Cerebellar nuclear complex (tissue), 1 donor: ENCODE data around the gene OR10A4.
"Not testable (repeated sequence)": the region's sequence is repeated elsewhere in the genome, so short reads cannot be mapped to it uniquely, and the experiment has no call there.

Experiments used
- DNase-seq, 2 experiments: peaks; one replicate each; lab custom pipeline; 2025; lab: John Stamatoyannopoulos, UW

Gene OR10A4, protein sequence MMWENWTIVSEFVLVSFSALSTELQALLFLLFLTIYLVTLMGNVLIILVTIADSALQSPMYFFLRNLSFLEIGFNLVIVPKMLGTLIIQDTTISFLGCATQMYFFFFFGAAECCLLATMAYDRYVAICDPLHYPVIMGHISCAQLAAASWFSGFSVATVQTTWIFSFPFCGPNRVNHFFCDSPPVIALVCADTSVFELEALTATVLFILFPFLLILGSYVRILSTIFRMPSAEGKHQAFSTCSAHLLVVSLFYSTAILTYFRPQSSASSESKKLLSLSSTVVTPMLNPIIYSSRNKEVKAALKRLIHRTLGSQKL

GRCh38 chr11:6876325-6876724 is at the start of gene OR10A4:
Gene OR10A4, plus strand, starts transcription at chr11:6876625. Its CDS starts 23 bp downstream, at chr11:6876648.
- no peak for DNase-seq

GRCh38 chr11:6828103-6828502 is 48.3 kb upstream of the OR10A4 start:
- DNase-seq: no peak

DNA sequence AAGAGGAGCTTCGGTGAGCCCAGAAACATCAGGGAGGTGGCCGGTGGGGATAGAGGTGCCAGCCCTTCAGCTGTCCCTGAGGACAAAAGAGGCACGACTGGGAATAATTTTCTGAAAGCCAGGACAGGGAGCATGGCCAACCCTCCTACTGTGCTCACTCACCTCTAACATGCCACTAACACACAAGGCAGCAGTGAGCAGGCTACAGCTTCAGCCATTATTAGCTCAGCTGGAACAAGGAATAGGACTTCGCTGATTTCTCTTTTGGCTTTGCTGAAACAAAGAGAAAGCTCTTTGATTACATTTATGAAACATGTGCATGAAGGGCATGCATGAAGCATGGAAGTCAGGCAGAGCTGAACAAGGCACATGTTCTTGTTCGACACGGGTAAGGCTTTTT is 43.1 kb upstream of the OR10A4 start:
- no peak for DNase-seq

GRCh38 chr11:6834021-6834420 is 42.4 kb upstream of the OR10A4 start:
- DNase-seq: no peak

DNA sequence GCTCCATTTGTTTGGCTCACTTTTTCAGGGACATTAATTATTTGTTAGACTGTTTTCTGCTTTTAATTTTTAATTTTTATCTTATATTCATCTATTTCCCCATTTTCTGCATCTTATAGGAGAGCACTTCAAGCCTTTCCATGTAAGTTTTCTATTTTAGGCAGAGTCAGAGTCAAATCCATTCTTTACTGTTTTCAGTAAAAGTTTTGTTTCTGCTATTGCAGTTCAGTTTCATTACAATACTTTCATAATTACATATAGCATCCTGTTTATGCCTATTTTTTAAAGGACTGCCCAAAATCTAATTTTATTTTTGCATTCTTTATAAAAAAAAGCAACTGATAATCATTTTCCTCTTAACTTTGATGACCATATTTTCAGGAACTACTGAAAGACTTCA is 34.7 kb upstream of the OR10A4 start:
- no peak for DNase-seq

GRCh38 chr11:6843670-6844069 is 32.8 kb upstream of the OR10A4 start:
- no peak for DNase-seq

DNA sequence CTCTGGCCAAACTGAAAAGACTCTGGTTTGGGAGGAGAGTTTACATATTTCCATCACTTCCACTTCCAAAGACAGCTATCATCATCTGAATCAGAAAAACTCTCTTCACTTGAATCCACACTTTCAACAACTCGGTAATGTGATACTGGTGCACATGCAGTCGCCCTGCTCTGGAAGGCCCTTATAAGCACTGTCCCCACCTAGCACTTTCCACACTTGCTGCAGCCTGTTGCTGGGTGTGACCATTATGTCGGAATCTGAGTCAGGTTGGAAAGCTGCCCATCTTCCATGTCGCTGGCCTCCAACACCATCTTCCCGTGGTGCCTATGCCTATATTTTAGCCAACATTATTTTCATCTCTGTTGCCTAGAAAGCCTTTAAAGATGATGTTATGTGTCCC is 32.1 kb upstream of the OR10A4 start:
- DNase-seq: no peak

DNA sequence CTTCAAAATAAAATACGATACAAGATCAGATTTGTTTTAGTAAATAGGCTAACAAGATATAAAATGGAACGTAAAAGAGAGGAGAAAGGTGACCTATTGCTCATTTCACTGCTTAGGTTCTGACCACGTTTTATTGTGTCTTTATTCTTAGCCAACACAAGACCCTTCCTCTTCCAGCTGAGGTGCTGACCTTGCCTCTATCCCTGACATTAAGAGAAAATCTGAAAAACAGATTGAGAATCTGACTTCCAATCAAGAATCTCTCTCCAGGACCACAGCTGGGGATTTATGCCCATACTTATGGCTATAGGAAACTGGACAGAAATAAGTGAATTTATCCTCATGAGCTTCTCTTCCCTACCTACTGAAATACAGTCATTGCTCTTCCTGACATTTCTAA is 31.0 kb upstream of the OR10A4 start, which contains the start of gene OR10A5:
OR10A5 (plus strand) TSS at position 301 of the 400 bp plus-strand sequence; CDS start at position 301, 0 bp downstream.
- DNase-seq: no peak

GRCh38 chr11:6850526-6850925 is 25.9 kb upstream of the OR10A4 start:
- no peak for DNase-seq

GRCh38 chr11:6854801-6855200 is 21.6 kb upstream of the OR10A4 start:
- not testable (repeated sequence) for DNase-seq

DNA sequence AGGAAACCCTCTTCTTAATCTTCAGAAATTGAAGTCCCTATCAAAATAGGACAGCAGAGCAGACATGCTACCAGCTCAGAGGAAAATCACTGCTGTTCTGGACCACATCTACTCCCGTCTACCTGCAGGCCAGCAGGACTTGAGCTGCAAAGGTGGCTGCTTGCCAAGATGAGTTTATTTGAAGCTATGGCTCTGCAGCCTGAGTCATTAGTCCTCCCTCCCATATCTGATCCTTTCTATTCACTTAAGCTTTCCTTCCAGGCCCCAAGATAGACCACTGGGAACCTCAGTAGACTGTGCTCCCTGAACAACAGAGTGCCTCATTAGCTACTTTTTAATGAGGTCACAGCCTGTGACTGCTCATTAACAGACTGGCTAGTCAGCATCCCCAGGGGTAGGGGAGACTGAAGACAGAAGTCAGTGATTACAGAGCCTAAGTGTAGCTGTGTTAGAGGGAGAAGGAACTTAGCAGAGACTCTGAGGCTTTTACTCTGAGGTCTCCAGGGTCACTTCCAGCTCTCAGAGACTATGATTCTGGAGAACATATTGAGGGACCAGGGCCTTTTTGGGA is 20.4 kb upstream of the OR10A4 start:
- no peak for DNase-seq

- DNase-seq: no peak
These were observed 19.6 kb upstream of the OR10A4 start for GRCh38 chr11:6856871-6857270.

DNA sequence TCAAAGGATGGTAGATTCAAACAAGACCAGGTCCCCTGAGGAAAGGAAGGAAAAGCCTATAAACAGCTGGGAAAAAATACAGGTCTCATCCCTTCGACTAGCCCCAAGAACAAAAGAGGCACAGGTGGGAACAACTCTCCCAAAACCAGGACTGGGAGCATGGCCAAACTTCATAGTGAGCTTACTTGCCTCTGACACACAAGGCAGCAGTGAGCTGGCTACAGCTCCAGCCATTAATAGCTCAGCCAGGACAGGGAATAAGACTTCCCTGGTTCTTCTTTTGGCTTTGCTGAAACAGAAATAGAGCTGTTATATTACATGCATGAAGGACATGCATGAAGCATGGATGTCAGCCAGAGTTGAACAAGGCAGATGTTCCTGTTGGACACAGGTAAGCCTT is 13.5 kb upstream of the OR10A4 start, which contains the start of gene OR10A2:
OR10A2 (plus strand) TSS at position 97 of the 400 bp plus-strand sequence. CDS start 6,698 bp downstream, outside the sequence.
- DNase-seq: peak in 1 of 2 experiments; percentile 2

DNA sequence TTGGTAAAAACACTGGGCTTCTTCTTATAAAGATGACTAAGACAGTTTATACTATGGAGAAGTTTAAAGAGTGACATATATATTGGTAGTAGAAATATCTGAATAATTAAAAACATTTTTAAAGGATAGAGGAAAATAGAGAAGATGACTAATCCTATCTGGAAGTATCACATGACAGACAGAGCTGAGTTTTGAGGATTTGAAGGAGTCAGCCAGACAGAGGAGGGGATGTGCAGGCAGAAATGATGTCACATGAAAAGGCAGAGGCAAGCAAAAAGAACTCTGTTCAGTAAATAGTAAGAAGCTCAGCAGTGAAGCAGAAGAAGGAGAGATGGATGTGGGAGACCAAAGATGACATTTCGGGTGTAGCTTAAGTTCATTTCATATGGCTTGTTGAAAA is 12.0 kb upstream of the OR10A4 start:
- DNase-seq: no peak

- no peak for DNase-seq
These were observed 5.1 kb upstream of the OR10A4 start for GRCh38 chr11:6871278-6871677.

GRCh38 chr11:6875761-6876160 is 664 bp upstream of the OR10A4 start:
- DNase-seq: no peak

GRCh38 chr11:6876914-6877313 is 489 bp downstream of the OR10A4 start:
- no peak for DNase-seq

DNA sequence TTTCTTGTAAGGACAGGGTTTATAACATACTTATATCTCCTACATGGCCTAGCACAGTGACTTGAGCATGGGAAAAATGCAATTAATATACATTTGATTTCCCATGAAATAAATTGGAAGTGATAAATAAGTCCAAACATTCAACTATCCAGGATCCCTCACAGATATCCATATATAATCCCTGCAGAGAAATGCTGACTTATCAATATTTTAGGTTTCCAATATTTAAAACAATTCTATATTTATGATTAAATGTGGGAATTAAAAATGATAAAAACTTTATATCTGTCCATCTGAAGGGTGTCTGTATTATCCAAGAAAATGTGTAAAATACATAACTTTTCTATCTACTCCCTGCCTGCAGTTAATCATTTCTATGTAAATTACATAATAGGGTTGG is 6.3 kb downstream of the OR10A4 start:
- DNase-seq: no peak

DNA sequence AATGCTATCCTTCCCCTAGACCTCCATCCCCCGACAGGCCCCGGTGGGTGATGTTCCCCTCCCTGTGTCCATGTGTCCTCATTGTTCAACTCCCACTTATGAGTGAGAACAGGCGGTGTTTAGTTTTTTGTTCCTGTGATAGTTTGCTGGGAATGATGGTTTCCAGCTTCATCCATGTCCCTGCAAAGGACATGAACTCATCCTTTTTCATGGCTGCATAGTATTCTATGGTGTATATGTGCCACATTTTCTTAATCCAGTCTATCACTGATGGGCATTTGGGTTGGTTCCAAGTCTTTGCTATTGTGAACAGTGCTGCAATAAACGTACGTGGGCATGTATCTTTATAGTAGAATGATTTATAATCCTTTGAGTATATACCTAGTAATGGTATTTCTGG is 11.3 kb downstream of the OR10A4 start:
- DNase-seq: not testable (repeated sequence)

GRCh38 chr11:6888830-6889229 is 12.4 kb downstream of the OR10A4 start:
- no peak for DNase-seq

- no peak for DNase-seq
These were observed 13.4 kb downstream of the OR10A4 start for GRCh38 chr11:6889835-6890234.

DNA sequence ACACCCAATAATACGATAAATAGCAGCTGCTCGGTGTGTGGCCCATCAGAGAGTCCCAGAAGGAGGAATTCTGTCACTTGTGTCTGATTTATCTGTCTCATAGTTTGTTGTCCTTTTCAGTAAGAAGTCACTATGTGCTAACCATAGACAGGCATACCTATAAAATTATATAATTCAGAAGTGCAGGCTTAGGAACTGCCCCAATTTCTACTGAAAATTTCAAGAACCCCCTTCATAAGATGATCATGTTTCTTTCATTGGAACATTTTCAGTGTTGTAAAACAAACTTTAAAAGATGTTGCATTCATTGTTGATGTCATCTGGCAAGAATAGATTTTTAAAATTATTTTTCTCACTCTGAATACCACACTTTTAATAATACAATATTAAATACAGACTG is 16.0 kb downstream of the OR10A4 start, which contains the start of gene OR2D2:
OR2D2 (minus strand) TSS at position 101 of the 400 bp plus-strand sequence; CDS start at position 101, 0 bp downstream.
- DNase-seq: no peak

DNA sequence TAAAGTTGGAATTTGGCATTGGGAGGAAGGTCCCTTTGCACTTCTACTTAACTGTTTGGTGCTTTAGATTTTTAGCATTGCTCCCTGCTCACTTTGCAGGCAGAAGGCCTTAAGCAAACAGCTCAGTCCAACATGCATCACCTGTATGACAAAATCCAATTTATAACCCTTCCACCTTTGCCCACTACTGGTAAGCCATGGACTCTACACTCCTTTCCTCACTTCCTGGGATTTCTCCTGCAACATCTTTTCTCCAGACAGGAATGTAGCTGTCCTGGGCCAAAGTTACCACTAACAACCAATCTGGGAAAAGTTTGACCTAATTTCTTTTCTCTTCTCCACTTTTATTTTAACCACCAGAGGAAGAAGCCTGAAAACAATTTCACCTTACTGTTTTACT is 17.7 kb downstream of the OR10A4 start:
- DNase-seq: no peak
